ENCODE data around the gene ABCG8.

DNA sequence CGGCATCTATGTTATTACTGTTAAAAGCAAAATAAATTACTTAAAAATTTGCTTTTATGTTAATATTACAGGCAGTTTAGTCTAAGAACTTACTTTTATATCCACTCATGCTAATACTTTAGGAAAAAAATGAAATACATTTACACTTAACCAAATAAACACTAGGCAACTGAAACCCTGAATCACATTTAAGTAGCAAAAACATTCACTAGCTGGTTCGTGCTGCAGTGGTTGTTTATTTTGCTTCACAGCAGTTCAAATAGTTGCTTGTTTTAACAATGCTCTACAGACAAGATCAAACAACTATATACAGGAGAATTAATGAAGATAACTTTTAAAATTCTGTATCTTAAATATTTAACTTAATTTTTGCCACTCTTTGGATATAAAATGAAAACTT, 60.8 kb downstream of the ABCG8 start:
- TF ChIP-seq, protein P1, sequence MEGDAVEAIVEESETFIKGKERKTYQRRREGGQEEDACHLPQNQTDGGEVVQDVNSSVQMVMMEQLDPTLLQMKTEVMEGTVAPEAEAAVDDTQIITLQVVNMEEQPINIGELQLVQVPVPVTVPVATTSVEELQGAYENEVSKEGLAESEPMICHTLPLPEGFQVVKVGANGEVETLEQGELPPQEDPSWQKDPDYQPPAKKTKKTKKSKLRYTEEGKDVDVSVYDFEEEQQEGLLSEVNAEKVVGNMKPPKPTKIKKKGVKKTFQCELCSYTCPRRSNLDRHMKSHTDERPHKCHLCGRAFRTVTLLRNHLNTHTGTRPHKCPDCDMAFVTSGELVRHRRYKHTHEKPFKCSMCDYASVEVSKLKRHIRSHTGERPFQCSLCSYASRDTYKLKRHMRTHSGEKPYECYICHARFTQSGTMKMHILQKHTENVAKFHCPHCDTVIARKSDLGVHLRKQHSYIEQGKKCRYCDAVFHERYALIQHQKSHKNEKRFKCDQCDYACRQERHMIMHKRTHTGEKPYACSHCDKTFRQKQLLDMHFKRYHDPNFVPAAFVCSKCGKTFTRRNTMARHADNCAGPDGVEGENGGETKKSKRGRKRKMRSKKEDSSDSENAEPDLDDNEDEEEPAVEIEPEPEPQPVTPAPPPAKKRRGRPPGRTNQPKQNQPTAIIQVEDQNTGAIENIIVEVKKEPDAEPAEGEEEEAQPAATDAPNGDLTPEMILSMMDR (conservative IDR thresholded peaks at IDR 0.05), result no peak
- TF ChIP-seq ZFX (IDR thresholded peaks at IDR 0.05), result no peak

Data from C4-2B (cell line).